Stimulated activated CD4-positive, alpha-beta T cell treated with anti-CD3 and anti-CD28 coated beads, TNF-alpha, amount 100 ng/mL, for 4 hours (primary cell): ENCODE measurements around the gene FANCF.
"Not testable (repeated sequence)": the region's sequence is repeated elsewhere in the genome, so short reads cannot be mapped to it uniquely, and the experiment has no call there.

Experiments
- DNase-seq, 3 experiments: peaks; one replicate each; pipeline ENCODE4 v3.0.0-alpha.2; 2020; ENCODE audit warnings: low read depth in 3 of 3

Gene FANCF

DNA sequence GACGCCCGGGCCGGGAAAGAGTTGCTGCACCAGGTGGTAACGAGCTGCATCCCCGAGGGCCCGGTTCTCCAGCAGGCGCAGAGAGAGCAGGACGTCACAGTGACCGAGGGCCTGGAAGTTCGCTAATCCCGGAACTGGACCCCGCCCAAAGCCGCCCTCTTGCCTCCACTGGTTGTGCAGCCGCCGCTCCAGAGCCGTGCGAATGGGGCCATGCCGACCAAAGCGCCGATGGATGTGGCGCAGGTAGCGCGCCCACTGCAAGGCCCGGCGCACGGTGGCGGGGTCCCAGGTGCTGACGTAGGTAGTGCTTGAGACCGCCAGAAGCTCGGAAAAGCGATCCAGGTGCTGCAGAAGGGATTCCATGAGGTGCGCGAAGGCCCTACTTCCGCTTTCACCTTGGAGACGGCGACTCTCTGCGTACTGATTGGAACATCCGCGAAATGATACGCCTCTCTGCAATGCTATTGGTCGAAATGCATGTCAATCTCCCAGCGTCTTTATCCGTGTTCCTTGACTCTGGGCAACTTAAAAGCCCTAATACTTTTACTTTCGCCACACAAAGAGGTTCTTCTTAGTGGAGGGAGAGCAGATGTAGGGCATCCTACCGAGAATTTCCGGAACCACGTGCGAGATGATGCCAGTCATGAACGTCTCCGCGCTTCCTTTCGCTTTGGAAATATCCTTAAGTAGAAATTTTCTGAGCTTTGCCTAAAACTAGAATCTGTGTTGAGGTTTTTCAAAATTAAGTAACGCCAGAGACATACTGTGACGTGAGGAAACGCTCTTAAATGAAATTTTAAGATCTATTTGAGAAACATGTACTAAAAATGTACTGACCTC lies at the start of gene FANCF:
FANCF (minus strand) TSS at position 376 of the 840 bp plus-strand sequence; CDS start at position 363, 13 bp downstream.
- peak; percentile 71 to 93 (median 91) for DNase-seq

DNA sequence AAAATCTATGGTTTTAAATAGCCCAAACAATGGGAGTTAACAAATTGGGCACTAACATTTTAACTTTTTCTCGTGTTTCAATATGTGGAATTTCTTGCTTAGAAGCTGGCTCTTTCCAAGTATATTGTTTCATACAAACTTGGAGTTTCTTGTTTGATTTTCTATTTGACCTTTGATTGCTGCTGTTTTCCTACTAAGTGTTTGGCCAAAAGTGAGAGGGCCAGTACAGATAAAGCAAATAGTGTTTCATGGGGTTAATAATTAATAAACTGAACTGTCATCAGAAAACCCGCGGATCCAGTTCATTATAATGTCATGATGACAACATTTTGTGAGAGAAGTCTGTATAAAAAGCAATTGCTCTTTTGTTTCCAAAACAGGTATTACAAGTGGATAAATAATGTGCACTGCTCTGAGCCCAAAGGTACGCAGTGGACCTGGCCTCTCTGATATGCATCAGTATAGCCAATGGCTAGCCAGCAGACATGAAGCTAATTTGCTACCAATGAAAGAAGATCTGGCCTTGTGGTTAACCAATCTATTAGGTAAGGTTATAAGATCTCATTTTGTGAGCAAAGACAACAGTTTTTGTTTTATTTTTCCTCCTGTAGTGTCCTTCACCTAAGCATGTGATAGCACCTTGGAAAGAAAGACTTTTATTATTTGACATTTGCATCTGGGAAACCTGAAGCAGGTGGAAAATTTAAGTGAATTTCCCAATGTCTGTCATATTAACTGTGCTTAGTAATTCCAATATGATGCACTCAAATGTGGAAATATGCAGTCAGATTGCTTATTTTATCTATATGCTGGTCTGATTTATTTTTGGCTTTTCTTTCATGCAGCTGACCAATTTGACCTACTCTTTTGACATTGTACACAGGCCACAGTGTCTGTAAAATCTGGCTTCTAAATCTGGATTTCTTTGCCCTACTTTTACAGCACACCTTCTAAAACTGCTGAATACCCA lies 49.1 kb upstream of the FANCF start:
- DNase-seq = no peak

- no peak for DNase-seq
These were observed 46.1 kb upstream of the FANCF start for GRCh38 chr11:22671751-22672150.

GRCh38 chr11:22670830-22671229 lies 45.2 kb upstream of the FANCF start:
- DNase-seq = no peak

DNA sequence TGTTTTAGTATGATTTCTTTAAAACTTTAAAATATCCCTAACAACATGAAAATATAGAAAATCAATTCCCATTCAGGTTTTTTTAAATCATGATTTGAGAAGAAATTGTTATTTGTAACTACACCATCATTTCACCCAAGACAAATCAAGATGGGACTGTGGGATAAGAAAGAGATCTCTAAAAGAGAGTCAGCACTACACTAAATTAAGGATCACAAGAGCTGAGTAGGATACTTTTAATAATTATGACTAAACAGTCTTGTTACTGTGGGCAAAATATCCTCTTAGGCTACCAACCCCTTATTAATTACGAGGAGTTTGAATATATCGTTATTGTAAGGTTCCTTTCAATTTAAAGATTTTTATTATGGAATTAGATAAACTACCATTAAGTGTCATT lies 43.7 kb upstream of the FANCF start:
- DNase-seq = no peak

DNA sequence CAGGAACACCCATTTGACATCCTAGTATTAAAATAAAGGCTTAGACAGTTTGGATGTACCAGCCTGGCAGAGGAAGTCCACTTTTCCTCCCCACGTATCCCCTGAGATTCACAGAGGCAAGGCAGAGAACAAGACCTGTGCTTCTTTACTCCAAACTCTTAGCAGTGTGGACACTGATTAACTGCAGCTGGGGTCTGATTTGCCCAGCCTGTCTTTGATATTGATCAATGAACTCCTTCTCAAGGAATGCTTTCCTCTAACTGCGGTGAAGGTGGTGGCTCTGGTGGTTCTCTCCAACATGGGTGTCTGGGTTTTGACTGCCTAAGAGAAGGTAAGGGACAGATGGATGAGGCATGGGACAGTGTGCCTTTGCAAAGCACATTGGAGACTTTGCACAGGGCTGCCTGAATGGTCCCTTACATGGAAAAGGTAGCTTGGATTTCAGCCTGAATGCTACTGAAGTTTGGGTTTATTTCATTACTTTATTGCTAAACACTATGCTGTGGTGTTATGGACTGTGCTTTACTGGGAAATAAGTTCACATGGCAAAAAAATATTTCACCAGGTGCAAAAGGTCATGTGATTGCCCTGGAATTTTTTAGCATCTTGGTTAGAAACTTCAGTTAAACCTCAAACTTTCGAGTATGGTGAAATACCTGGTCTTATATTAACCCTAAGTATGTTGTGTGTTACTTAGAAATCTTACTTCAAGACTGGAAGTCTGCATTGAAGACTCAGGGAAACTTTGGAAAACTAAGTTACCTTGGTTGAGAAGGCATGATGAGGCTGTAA lies 42.6 kb upstream of the FANCF start:
- no peak for DNase-seq

- no peak for DNase-seq
These were observed 41.2 kb upstream of the FANCF start for GRCh38 chr11:22666688-22667439.

GRCh38 chr11:22666325-22666687 lies 40.7 kb upstream of the FANCF start, which contains the start of gene GAS2:
Gene GAS2 (plus strand): TSS chr11:22666611. CDS start chr11:22674870, 8,259 bp downstream.
- no peak for DNase-seq

DNA sequence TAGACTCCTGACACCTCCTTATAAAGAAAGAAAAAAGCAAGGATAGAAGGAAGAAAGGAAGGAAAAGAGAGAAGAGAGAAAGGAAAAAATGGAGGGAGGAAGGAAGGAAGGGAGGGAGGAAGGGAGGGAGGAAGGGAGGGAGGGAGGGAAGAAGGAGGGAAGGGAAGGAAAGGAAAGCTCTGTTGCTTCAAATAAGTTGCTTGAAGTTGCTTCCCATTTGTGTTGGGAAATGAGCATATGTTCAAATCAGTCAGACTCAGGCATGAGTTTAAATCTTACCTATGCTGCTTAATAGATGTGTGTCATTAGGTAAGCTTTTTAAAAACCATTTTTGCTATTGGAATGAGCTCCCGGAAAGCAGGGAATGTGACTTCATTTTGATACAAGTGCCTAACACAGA lies 34.2 kb upstream of the FANCF start:
- DNase-seq = no peak

DNA sequence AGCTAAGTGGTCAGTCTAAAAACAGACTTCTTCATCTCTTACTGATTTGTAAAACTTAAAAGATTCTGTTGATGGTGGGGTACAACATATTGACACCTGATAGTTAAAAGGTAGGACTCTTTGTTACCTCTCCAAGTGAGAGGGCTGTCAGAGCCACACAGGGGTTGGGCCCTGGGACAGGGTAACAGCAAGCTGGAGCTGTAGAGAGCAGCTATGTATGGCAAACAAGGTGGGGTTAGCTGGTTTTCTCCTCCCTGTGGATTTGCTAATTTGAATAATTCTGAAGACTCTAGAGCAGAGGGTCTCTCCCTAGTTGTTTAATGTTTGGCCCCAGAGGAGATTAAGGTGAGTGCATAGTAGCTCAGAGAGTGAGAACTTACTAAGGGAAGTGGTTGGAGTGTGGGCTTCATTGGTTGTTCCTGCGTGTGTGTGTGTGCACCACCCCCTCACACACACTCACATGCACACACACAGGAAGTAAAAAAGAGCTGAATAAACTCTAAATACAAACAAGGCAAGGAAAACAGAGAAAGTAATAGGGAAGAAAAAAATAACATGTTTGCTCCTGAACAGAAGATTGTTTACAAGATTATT lies 31.6 kb upstream of the FANCF start:
- no peak for DNase-seq

- DNase-seq = no peak
These were observed 30.5 kb upstream of the FANCF start for GRCh38 chr11:22656130-22656529.

- DNase-seq = not testable (repeated sequence)
These were observed 26.7 kb upstream of the FANCF start for GRCh38 chr11:22652346-22652745.

DNA sequence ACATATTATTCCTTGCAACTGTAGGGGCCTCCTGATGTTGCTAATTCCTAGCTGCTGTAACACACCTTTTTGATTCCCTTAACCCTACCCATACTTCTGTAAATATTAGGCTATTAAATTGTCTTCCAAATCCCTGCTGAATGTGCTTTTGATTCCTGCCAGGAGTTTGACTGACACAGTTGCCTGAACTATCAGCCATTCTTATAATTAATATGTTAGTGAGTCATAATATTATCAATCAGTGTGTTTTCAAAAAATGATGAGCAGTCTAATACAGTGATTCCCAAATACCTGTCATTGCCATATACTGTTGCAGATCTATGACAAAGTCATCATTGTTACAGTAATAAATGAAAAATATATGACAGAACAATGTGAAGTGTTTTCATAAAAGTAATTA lies 15.9 kb upstream of the FANCF start:
- no peak for DNase-seq

- no peak for DNase-seq
These were observed 15.2 kb upstream of the FANCF start for GRCh38 chr11:22640862-22641261.

GRCh38 chr11:22635689-22636088 lies 10.1 kb upstream of the FANCF start:
- no peak for DNase-seq

- no peak for DNase-seq
These were observed 9.4 kb upstream of the FANCF start for GRCh38 chr11:22634897-22635629.

GRCh38 chr11:22633354-22633902 lies 7.8 kb upstream of the FANCF start:
- no peak for DNase-seq

DNA sequence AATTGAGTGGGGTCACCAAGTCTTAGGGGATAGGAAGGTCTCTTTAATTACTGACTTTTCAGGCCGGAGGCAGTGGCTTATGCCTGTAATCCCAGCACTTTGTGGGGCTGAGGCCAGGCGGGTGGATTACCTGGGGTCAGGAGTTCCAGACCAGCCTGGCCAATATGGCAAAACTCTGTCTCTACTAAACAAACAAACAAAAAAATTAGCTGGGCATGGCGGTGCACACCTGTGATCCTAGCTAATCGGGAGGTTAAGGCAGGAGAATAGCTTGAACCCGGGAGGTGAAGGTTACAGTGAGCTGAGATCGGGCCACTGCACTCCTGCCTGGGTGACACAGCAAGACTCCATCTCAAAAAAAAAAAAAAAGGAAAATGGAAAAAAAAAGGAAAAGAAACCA lies 1.8 kb upstream of the FANCF start:
- no peak for DNase-seq

DNA sequence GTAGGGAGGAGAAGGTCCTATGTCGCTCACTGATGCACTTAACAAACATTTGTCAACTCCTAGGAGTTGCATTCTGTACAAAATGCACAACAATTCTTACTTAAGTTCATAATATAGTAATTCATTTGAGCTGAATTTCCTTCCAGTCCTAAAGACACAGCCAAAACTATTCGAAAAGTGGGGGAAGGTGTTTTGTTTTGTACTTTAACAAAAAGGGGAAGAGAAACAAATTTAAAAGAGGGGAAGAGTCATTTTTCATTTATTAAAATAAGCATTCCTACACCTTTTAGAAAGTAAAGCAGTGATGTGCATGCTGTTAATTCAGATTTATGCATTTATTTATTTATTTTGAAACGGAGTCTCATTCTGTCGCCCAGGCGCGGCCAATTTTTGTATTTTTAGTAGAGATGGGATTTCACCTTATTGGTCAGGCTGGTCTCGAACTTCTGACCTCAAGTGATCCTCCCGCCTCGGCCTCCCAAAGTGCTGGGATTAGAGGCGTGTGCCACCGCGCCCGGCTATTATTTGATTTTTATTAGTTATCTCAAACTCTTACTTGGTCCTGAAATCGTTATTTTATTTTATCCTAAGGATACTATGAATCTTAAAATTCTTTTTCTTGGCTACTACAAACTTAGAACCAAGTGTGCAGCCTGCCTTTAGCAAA lies 1.1 kb upstream of the FANCF start:
- no peak for DNase-seq
